PC-9 (cell line): Measurements from ENCODE around the gene SUFU.

ENCODE experiments used
- EZH2 ChIP-seq: fragments of 200-600 bp; sonication (generic); IDR thresholded peaks from 2 replicates; pipeline ENCODE4 v1.8.0; 2017; ENCODE audit warnings: antibody characterized with exemption, low read depth
- TF ChIP-seq, protein P1 (sequence below): fragments of 200-600 bp; sonication (generic); conservative IDR thresholded peaks from 2 replicates; pipeline ENCODE4 v1.6.1; 2017; ENCODE audit warnings: mixed run types, antibody characterized with exemption, mild to moderate bottlenecking, moderate library complexity

DNA sequence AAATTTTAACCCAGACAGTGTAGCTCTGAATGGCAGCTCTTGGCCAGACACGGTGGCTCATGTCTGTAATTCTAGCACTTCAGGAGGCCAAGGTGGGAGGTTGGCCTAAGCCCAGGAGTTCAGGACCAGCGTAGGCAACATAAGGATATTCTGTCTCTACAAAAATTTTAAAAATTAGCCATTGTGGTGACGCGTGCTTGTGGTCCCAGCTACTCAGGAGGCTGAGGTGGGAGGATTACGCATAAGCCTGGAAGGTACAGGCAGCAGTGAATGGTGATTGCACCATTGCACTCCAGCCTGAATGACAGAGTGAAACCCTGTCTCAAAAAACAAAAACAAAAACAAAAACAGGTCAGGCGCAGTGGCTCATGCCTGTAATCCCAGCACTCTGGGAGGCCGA is 50.0 kb downstream of the SUFU start:
- TF ChIP-seq, protein P1, sequence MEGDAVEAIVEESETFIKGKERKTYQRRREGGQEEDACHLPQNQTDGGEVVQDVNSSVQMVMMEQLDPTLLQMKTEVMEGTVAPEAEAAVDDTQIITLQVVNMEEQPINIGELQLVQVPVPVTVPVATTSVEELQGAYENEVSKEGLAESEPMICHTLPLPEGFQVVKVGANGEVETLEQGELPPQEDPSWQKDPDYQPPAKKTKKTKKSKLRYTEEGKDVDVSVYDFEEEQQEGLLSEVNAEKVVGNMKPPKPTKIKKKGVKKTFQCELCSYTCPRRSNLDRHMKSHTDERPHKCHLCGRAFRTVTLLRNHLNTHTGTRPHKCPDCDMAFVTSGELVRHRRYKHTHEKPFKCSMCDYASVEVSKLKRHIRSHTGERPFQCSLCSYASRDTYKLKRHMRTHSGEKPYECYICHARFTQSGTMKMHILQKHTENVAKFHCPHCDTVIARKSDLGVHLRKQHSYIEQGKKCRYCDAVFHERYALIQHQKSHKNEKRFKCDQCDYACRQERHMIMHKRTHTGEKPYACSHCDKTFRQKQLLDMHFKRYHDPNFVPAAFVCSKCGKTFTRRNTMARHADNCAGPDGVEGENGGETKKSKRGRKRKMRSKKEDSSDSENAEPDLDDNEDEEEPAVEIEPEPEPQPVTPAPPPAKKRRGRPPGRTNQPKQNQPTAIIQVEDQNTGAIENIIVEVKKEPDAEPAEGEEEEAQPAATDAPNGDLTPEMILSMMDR, result no peak
- no peak for TF ChIP-seq EZH2
